GM12875 (cell line): ENCODE results near the gene ATP8B3.
A peak's percentile ranks its signal among the peaks of the same experiment; 100 is the strongest.

Experiments
- H3K4me3 ChIP-seq: one replicate; pipeline ENCODE4 v1.5.1; 2011; ENCODE audit warnings: low read depth, low read length, control low read depth
- TF ChIP-seq, protein P1 (sequence below): IDR thresholded peaks from 2 replicates; pipeline ENCODE4 v1.5.1; 2011; ENCODE audit warnings: low read depth, mild to moderate bottlenecking, control low read depth, inconsistent platforms, low read length, moderate library complexity, borderline replicate concordance; ENCODE audit not compliant: insufficient read depth

ATP8B3 gene

DNA sequence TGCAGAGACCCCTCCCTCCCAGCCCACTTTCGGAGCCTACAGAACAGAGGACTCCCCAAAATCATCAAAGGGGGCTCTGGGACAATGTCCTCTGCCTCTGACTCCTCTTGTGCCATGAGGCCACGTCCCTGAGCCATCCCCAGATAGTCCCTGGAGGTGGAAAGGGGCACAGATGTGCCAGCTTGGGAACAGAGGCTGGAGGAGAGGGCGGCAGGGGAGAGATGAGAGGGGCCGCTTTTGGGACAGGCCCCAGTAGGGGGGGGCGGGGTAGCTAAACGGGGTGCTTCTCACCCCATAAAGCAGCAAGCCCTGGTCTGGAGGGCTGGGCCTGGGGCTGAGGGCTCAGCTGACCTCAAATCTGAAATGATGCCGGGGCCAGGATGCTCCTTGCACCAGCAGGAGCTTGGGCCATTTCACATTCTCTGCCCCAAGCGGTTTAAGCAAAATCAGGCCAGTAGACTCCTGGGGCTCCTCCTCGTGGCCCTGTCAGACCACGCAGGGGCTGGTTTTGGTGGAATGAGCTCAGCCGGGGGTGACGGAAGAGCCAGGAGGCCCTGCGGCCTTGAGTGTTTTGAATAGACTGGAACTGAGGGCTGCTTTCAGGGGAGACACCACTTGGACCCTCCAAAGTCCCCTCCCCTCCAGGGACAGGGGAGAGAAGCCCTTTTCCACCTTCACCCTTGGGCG is 31.7 kb downstream of the ATP8B3 start:
- no peak overlapping the region for H3K4me3 ChIP-seq
- TF ChIP-seq, protein P1, sequence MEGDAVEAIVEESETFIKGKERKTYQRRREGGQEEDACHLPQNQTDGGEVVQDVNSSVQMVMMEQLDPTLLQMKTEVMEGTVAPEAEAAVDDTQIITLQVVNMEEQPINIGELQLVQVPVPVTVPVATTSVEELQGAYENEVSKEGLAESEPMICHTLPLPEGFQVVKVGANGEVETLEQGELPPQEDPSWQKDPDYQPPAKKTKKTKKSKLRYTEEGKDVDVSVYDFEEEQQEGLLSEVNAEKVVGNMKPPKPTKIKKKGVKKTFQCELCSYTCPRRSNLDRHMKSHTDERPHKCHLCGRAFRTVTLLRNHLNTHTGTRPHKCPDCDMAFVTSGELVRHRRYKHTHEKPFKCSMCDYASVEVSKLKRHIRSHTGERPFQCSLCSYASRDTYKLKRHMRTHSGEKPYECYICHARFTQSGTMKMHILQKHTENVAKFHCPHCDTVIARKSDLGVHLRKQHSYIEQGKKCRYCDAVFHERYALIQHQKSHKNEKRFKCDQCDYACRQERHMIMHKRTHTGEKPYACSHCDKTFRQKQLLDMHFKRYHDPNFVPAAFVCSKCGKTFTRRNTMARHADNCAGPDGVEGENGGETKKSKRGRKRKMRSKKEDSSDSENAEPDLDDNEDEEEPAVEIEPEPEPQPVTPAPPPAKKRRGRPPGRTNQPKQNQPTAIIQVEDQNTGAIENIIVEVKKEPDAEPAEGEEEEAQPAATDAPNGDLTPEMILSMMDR = no peak

DNA sequence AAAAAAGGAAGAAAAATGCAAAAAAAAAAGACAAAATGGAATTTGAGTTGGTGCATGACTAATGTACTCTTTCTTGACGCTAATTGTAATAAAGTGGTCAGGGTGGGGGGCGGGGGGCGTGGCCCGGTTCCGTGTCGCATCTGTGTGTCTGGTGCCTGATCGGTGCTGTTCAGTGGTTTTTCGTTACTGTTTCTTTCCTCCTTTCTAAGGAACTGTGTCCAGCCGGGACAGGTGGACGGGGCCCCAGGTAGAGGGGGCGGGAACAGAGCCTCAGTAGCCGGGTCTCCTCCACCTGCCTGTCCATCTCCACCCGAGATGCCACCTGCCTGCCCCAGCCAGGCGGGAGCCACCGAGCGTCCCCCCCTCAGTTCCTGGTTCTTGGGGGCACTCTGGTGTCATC is 32.5 kb downstream of the ATP8B3 start:
- H3K4me3 ChIP-seq = no peak overlapping the region
- TF ChIP-seq, protein P1 = no peak

DNA sequence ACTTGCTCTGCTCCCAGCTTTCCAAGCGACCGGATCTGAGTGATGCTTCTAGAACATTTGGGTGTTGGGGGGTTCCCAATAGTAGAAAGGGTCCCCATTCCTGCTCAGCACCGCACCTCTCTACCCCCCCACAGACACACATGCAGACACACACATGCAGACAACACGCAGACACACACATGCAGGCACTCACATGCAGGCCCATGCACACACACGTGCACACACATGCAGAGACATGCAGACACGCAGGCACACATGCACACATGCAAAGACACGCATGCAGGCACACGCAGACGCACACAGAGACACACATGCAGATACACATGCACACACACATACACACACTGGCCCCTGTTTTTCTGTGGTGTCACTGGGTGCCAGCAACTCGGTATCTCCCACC is 34.9 kb downstream of the ATP8B3 start:
- no peak overlapping the region for H3K4me3 ChIP-seq
- TF ChIP-seq, protein P1 = no peak

DNA sequence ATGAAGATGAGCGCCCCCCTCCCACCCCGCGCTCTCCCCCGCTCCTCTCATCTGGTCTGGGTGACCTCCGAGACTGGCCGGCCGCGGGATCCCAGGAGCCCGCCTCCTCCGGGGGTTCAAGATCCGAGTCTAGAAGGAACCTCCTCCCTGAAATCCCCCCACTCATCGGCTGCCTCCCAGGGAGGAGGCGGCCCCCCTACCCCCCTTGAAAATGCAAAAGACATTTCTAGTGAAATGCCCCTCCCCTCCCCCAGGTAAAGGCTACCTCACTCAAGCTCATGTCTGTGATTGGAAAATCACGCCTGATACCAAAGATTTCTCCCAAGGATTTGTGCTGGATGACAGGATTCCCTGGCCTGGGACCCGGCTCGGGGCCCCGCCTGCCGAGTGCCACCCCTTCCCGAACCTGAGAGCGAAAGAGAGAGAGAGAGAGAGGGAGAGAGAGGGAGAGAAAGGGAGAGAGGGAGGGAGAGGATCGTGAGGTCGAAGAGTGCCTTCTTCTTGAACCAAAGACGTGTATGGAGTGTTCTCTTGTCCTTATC is 35.4 kb downstream of the ATP8B3 start:
- TF ChIP-seq, protein P1 = no peak
- no peak overlapping the region for H3K4me3 ChIP-seq

DNA sequence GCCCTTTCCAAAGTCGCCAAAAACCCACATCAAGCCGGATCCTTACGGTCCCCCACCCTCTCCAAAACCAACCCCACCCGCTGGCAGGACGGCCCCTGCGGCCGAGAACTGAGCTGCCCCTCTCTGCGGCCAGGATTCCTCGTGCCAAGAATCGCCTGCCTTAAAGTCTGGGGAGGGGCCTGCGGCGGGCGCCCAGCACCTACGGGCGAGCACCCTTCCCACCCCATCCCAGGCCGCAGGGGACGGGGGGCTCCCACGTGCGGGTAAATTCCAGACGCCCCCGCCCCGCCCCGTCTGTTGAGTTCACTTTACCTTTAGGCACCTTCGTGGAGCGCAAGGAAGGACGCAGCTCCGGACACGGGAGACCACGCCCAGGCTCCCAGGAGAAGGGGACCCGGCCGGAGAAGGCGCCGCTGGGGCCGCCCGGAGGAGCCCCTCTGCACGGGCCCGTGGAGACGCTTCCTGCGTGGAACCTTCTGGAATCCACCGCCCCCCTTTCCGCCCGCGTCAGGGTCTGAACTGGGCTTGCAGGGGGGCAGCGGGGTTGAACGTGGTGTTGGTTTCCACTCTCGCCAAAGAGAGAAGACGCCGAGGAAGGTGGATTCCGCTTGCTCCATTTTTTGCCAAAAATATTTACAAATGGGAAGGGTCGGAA is 36.0 kb downstream of the ATP8B3 start:
- H3K4me3 ChIP-seq = no peak overlapping the region
- TF ChIP-seq, protein P1 = no peak

DNA sequence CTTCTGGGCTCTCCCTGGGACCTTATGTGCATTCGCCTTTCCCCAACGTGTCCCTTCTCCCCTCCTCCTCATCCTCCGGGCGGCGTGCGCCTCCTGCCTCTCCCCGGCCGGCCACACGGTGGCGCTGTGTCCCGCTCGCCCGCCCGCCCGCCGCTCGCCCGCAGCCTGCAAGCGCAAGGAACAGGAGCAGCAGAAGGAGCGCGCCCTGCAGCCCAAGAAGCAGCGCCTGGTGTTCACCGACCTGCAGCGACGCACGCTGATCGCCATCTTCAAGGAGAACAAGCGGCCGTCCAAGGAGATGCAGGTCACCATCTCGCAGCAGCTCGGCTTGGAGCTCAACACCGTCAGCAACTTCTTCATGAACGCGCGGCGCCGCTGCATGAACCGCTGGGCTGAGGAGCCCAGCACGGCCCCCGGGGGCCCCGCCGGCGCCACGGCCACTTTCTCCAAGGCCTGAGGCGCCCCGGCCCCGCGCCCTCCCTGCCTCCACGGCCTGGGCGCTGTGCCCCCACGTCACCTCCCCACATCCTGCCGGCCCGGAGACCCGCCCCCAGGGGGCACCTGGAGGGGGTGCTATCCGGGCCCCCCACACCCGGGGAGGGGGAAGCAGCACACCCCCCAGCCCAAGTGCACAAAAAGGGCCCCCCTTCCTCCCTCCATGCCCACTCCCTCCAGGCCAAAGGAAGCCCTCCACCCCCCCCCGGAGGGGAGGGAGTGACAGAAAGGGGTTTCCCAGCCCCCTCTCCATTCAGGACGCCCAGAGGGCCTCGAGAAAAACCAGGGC is 36.9 kb downstream of the ATP8B3 start:
- TF ChIP-seq, protein P1 = peak; percentile 41; the same call in 1 of the 2 replicates
- H3K4me3 ChIP-seq = no peak overlapping the region

DNA sequence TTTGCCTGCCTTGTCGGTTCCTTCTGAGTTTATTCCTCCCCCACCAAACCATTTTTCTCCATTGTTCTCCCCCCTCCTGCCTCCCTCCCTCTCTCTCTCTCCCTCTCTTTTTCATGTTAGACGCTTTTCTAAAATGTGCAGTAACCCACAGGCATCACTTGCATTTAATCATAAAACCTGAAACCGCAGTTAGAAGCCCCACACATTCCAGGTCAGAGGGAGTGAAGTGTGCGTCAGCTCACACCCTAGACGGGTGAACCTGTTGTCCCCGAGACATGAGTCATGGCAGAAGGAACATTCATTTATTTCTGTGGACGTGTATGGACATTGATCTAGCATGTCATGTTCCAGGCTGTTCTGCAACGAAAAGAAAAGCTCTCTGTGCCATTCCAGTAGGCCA is 38.9 kb downstream of the ATP8B3 start:
- TF ChIP-seq, protein P1 = no peak
- no peak overlapping the region for H3K4me3 ChIP-seq
